Inferior parietal cortex (tissue), 1 donor: ENCODE results near the gene RRP8.

ENCODE experiments used
- DNase-seq: peaks from one replicate; pipeline ENCODE4 v3.0.0-alpha.2; 2016; ENCODE audit errors: extremely low spot score

Gene RRP8

DNA sequence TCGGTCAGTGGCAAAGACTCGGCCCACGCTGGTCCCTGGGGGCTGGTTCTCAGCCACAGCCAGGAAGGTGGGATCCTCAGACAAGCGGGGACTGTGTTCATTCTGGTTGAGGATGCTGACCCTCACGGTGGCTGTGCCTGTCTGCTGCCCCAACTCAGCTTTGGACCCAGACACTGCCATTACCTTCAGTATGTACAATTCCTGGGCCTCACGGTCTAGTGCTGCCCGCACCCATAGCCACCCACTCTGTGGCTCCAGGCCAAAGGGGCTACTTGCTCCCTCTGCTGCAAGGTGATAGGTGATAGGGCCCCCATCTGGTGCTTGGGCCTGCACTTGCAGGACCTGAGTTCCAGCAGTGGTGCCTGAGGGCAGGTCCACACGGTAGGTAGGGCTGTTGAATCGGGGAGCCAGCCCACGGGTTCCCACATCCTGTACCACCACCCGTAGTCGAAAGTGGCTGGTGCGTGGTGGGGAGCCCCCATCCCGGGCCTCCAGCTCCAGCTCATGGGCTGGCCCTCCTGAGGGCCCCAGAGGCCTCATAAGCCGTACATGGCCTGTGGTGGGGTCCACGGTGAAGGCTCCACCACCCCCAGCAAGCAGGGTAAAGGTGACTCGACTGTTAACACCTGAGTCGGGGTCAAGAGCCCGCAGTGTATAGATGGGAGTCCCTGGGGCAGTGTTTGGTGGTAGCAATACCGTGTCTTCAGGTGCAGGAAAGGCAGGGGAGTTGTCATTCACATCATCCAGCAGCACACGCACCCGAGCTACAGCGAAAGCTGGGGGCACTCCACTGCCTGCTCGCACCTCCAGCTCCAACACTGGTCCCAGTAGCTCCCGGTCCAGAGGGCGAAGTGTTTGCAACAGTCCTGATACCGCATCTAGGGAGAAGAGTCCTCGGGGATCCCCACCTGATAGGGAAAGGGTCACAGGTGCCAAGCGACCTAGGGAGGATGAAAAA, 29.0 kb upstream of the RRP8 start:
- no peak for DNase-seq

DNA sequence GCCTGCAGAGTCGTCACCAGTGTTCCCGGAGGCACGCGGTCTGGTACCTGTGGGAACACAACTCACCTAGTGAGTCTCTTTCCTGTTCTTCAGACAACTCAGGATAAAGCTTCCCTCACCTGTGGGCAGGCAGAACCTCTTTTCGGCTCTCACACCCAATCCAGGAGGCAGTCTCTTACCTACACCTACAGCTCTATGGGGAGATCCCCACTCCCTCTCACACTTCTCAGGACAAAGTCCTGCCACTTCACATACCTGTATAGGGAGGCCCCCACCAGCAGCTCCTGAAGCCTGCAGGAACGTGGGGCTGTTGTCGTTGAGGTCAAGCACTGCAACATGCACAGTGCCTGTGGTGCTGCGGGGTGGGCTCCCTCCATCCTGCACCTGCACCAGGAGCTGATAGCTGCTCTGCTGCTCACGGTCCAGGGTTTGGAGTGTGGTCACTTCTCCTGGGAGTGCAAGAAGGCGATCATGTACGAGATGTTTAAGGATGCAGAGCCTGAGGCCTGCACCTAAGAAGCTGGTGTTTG, 28.0 kb upstream of the RRP8 start:
- no peak for DNase-seq

DNA sequence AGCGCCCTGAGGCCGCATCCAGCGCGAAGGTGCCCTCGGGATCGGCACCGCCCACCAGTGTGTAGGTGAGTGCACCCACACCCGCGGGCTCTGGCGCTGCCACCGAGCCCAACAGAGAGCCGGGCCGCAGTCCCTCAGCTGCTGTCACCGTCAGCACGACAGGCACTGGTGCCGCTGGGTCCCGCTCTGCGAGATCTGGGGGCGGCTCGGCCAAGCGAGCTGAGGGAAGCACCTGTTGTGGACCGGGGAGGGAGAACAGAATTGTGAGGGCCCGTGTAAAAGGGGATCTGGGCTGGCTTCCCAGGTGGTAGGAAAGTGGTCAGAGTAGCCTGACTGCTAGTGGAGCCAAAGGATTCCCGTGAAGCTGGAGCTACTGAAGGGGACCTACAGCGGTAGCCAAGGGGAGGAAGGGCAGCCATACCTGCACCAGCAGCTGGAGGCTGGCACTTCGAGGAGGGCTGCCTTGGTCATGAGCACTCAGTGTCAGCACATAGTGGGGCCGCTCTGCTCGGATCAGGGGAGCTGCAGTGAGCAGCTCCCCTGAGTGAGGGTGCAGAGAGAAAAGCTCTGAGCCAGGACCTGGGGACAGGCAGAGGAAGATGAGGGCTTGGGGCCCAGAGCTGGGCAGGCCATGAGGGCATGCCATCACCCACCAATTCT, 27.3 kb upstream of the RRP8 start:
- DNase-seq = no peak

DNA sequence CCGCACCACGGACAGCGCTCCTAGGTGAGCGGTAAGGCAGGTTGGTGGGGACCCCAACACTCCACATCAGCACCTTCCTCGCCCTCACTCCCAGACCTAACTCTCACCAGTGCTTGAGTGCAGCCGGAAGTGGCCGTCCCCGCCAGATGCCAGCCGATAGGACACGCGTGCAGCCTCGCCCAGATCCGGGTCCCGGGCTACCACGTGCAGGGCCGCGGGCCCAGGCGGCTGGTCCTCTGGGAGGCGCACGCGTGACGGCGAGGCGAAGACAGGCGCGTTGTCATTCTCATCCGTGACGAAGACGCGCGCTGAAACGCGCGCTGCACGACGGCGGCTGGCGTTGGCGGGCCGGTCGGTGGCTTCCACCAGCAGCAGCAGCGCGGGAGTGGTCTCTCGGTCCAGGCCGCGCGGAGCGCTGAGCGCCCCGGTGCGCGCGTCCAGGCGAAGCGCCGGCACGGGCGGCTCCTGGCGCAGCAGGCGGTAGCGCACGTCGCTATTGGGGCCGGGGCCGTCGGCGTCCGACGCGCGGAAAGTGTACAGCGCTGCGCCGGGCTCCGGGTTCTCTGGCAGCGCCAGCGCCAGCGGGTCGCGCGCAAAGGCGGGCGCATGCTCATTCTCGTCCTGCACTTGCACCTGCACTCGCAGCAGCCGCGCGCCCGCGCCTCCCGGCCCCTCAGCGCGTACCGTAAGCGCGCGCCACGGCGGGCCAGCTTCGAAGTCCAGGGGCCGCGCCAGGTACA, 26.6 kb upstream of the RRP8 start:
- DNase-seq = no peak

DNA sequence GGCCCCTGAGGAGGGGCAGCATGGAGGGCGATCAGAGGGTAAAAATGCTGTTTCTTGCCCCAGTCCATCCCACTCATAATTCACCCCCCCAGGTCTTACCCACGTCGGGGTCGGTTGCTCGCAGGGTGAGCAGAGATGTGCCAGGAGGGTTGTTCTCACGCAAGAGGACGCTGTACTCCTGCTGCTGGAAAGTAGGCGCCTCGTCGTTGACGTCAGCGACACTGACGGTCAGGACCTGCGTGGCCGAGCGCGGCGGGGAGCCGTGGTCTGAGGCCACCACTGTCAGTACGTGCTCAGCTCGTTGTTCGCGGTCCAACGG, 26.1 kb upstream of the RRP8 start:
- no peak for DNase-seq

DNA sequence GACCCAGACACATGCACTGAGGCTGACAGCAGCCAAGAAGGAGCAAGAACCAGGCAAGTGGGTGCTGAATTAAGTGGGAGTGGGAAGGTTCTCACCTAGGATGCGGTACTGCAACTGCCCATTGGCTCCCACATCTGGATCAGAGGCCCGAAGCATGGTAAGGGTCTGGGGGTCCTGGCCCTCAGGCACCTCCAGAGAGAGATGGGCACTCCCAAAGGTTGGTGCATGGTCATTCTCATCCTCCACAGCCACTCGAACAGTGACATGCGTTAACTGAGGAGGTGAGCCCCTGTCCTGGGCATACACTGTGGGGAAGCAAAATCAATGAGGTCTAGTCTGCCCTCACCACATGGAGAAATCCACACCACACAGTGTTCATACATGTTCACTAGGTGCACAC, 25.1 kb upstream of the RRP8 start:
- DNase-seq = no peak

DNA sequence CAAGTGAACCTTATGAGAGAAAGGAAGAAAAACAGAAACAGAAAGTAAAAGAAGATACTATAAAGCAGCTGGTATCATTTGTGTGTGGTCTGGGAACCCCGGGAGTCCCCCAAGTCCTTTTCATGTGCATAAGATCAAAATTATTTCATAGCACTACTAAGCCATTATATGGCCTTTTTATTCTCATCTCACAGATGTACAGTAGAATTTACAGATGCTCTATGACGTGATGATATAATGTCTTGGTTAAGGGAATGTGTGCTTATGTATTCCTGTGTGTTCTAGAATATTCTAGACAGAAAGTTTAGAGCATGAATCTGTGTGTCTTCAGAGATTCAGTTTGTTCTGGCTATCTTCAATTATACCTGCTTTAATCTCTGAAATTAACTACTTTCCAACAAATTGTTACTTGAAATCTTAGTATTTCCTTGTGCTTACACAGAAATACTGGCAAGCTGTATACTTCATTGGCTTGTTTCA, 24.4 kb upstream of the RRP8 start:
- no peak for DNase-seq

DNA sequence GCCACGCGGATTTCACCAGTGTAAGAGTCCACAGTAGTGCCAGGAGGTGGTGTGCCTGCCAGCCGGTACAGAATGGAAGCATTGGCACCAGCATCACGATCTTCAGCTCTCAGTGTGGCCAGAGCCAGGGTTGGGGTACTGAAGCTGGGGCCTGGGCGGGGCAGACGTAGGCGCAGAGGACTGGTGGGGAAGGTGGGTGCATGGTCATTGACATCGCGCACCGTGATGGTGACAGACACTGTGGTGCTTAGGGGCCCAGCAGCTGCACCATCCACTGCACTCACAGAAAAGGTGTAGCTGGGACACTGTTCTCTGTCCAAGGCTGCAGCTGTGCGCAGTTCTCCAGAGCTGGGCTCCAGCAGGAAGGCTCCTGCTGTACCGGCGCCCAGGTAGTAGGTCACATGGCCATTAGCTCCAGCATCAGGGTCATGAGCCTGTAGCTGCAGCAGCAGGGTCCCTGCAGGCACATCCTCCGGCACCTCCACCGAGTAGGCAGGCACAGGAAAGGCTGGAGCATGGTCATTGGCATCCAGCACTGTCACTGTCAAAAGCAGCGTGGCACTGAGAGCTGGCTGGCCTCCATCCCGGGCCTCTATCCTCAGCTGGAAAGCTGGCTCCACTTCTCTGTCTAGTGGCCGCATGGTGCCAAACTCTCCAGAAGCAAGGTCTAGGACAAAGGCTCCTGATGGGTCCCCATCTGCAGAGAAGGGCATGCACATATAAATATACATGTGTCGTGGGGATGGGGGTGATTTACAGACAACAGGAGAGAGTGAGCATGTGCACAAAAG, 23.8 kb upstream of the RRP8 start:
- no peak for DNase-seq

DNA sequence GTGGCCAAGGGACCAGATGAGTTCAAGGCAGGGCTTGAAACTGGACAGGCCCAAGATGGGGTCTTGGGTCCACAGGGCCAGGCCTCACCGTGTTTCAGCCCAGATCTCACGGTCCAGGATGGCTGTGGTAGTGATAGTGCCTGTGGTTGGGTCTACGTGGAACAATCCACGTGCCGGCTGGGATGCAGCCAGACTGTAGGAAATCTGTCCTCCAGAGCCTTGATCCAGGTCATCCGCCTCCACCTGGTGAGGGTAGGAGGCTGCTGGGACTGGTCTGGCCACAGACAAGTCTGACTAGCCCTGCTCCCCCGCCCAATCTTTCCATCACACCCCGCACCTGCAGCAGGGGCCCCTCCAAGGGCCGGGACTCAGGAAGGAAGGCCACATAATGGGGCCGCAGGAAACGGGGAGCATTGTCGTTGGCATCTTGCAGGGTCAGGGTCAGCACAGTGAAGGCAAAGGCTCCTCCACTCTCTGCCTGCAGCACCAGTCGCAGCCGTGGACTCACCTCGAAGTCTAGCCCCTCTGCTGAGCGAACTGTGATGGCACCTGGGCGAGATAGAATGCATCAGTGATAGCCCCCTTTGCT, 22.5 kb upstream of the RRP8 start:
- no peak for DNase-seq

DNA sequence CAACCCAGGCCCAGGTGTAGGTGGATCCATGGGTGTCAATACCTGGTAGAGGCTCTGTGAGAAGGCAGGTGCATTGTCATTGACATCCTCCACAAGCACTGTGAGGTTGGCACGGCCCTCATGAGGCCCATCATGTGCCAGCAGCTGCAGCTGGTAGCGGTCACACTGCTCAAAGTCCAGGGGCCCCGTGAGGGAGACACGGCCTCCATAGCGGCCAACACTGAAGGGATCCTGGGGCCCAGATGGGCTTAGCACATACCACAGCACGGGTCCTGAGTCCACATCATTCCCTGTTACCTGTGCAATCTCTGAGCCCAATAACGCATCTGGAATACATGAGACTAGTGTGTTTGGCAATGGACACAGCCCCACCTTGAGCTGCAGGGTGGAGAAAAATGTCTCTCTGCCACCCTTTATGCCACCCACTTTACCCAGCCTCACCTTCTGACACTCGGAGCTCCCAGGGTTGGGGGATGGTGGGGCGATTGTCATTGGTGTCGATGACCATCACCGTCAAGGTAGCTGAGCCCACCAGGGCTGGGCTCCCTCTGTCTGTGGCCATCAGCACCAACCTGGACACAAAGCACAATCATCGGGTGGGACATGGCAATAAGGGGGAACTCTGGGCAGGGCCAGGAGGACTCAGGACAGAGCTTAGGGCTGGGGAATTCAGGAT, 21.9 kb upstream of the RRP8 start:
- no peak for DNase-seq

DNA sequence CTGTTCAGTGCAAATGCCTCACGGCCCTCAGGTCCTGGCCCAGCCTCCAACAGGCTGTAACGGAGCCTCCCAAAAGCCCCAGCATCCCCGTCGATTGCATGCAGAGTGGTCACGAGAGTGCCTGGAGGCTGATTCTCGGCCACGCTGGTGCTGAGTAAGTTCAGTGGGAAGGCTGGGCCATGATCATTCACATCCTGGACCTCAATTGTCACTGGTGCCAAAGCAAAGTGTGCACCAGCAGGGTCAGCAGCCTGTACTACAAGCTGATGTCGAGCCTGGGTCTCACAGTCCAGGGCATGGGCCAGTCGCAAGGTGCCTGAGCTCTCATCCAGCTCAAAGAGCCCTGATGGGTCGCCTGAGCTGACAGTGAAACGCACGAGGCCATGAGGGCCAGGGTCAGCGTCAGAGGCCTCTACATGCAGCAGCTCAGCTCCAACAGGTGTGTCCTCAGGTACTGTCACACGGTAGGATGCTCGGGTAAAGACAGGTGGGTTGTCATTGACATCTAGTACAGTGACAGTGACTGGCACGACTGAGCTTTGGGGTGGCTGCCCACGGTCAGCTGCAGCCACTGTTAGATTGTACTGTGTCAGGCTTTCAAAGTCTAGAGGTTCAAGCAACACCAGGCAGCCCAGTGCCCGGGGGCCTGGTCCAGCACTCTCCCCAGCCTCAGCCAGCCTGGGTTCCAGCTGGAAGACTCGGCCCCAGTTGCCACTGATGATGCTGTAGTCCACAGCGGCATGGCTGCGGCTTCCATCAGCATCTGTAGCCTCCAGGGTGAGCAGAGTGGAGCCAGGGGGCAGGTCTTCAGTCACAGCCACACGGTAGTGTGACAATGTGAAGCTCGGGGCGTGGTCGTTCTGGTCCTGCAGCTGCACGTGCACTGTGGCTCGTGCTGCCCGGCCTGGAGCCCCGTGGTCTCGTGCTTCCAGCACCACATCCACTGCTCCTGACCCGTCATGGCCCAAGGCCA, 20.3 kb upstream of the RRP8 start:
- no peak for DNase-seq

DNA sequence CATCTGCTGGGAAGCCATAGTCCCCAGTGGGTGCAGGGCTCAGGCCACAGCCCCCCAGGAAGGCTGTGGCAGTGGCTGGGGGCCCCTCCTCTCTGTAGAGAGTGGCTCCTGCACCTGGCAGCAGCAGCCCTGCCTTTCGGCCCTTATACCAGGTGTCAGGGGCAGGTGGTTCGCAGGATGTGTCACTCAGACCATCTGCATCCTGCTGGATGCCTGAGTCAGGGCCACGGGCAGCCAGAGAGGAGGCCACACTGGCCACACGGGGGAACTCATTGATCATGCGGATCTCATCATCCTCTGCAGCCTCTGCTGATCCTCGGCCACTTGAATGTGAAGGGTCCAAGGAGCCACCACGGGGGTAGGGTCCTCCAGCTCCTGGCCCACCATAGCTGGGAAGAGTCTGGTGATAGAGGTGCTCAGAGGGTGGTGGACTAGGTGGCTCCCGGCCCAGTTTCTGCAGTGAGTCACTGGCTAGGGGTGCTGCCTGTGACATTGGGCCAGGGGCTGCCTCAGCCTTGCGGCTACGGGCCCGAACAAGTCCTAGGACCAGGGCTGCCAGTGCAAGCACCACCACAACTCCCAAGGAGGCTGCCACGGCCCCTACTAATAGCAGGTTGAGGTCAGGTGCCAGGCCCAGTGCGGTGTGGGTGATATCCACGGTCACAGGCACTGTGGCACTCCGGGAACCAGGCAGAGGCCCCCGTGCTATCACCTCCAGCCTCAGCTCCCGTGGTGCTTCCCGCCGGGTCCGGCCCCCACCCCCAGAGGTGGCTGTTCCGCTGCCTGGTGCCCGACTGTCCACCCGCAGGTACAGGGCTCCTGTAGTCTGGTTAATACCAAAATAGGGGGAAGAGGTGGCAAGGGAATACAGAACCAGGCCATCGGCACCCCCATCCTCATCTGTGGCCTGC, 19.1 kb upstream of the RRP8 start:
- no peak for DNase-seq

DNA sequence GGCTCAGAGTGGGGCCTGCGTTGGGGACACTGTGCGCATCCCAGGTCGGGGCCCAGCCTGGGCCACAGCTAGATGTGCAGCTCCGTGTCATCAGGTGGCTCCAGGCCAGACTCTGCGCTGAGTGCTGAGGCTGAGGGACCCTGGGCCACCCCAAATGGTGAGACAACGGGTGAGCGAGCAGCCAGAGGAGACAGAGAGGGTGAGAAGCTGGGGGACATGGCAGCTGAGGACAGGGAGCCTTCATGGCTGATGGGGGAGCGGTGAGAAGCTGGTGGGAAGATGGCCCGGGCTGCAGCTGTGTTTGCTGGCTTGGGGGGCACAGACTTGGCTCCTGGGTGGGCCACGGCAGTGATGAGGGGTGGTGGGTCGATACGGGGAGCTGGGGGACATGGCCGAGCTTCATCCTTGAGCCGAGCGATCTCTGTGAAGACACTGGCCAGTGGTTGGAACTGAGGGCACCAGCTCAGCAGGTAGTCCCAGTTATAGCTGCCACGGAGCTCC, 18.3 kb upstream of the RRP8 start:
- no peak for DNase-seq

DNA sequence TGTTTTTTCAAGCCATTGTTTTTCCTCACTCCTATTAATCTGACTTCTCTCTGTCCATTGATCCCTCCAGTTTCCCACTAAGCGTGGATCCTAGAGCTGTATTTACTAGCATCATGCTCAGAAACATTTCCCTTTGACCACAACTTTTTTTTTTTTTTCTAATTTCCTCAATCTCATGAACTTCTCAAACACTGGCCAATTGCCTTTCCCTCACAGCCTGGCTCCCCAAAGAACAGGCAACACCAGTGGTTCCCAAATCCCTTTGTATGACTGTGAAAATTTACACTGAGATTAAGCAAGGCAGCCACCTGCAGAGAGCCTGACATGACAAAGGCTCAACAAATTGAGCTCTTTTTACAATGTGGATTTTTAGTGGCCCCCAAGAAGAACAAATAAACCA, 17.2 kb upstream of the RRP8 start:
- no peak for DNase-seq

DNA sequence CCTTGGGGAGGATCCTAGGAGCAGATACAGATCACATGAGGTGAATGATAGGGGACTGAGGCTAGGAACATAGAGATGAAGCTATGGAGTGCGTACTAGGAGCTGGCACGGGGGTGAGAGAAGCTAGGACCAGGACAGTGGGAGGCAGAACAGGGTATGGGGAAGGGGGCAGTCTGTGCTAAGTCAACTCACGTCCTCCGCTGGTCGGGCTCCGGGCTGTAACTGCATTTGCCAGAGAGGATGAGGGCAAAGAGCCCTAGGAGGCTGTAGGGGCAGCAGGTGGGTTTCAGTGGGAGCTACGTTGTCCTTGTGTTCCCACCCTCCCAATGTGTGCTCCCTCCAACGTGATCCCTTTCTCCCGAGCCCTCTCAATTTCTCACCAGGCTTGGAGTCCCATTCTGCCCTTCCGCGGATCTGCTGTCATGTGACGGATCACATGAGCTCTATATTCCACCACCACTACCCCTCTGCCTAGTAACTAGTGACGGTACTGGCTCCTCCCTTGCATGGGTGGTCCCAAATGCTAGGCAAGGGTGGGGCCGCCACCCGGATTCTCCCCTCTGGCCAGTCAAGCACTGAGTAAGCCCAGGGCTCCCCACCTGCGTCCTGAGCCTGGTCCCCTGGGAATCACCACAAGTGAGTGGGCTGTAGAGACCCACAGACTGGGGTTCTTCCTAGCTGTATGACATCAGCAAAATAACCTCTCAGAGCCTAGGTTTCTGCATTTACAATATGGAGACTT, 15.8 kb upstream of the RRP8 start, which contains the start of gene TPP1:
Gene TPP1 (minus strand): TSS at position 419 of the 742 bp plus-strand sequence. CDS start 22 bp downstream, at position 397.
- DNase-seq = peak; percentile 99

DNA sequence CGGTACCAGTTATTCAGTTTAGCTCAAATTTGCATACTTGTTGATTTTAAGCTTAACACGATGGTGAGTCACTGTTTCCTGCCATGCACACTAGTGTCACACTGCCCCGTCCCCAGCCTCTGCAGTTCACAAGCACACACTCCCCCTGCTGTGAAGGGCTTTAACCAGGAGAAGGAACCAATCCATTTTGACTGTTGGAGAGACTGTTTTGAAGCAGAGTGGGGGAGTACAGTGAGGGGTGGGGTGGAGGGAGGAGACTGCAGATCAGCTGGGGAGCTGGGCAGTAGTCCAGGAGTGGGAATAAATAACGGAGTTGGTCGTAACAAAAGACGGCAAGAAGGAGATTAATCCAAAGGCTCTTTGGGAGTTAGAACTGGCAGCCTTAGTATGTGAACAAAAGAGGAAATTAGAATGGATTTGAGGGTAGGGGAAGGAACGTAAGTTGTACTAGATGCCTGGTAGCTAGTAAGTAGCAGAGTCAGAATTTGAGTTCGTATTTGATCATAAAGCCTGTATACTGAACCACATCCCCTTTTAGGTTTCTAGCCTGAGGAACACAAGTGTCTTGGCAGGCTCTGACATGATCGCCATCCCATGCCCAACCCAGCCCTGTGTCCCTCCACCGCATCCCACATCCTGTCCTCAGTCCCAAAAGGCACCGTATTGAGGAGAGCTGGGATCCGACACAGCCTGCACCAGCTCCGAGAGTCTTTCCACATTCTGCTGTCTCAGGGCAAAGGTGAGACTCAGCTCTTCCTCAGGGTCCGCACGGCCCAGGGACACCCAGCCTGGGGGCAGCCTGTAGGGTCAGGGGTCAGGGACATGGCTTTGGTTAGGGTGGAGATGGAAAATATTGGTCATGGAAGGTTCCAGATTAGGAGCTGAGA, 14.9 kb upstream of the RRP8 start:
- no peak for DNase-seq
